HG03039 (cell line): Measurements from ENCODE around the gene GTPBP1.

Source experiments
- ATAC-seq: cut with Tn5 transposase; IDR thresholded peaks from one replicate; pipeline ENCODE4 v1.9.1; 2021; ENCODE audit warnings: mild to moderate bottlenecking, moderate library complexity; ENCODE audit not compliant: unreplicated experiment

GTPBP1 gene

GRCh38 chr22:38782402-38783094 lies 76.8 kb downstream of the GTPBP1 start:
- ATAC-seq, result no peak
